ENCODE data around the gene U2AF1L4. TPM values are rescaled to one million over a fixed set of nuclear protein-coding genes. Genes with fewer than 3 reads are reported as not detected.

The U2AF1L4 gene
- total and polyA plus RNA-seq, 4 donors, result 8.8 to 37.7 (median 24.7) TPM

DNA sequence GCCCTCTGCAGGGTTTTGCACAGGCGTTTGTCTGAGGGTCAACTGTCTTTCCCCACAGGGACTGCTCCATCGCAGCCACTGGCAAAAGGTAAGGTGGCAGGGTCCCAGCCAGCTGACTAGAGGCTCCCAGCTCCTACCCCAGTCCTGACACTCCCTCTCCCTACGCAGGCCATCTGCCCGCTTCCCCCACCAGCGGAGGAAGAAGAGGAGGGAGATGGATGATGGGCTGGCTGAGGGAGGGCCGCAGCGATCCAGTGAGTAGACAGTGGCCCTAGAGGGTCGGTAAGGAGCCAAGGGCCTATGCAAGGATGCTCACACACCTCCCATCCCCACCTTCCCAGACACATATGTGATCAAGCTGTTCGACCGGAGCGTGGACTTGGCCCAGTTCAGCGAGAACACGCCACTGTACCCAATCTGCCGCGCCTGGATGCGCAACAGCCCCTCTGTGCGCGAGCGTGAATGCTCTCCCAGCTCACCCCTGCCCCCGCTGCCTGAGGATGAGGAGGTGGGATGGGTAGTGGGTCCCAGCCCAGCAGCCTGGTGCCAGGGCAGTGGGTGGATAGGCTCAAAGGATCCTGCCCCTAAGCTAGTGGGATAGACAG, 7.6 kb upstream of the U2AF1L4 start:
- Histone ChIP-seq H3K4me1 (ENCODE audit: control insufficient read depth, insufficient read depth, low read length) (peaks cover 44% of the 10 kb centered on the region), H3K4me3 (ENCODE audit: low read depth, low read length) (no peak overlapping the region), H3K9me3 (ENCODE audit: control insufficient read depth, insufficient read depth, low read length) (no peaks in the 10 kb centered on the region), H3K27me3 (ENCODE audit: control insufficient read depth, insufficient read depth, low read length) (no peaks in the 10 kb centered on the region), H3K36me3 (ENCODE audit: control insufficient read depth, insufficient read depth, low read length) (peaks cover 57% of the 10 kb centered on the region), H3K27ac (ENCODE audit: low read depth, low read length) (no peak overlapping the region)
- 95% methylated on average over 16 of the region's 20 CpGs for WGBS (ENCODE audit: insufficient coverage)
- DNase-seq (ENCODE audit: low read depth in 4 of 6, low spot score in 6 of 6), result no peak

DNA sequence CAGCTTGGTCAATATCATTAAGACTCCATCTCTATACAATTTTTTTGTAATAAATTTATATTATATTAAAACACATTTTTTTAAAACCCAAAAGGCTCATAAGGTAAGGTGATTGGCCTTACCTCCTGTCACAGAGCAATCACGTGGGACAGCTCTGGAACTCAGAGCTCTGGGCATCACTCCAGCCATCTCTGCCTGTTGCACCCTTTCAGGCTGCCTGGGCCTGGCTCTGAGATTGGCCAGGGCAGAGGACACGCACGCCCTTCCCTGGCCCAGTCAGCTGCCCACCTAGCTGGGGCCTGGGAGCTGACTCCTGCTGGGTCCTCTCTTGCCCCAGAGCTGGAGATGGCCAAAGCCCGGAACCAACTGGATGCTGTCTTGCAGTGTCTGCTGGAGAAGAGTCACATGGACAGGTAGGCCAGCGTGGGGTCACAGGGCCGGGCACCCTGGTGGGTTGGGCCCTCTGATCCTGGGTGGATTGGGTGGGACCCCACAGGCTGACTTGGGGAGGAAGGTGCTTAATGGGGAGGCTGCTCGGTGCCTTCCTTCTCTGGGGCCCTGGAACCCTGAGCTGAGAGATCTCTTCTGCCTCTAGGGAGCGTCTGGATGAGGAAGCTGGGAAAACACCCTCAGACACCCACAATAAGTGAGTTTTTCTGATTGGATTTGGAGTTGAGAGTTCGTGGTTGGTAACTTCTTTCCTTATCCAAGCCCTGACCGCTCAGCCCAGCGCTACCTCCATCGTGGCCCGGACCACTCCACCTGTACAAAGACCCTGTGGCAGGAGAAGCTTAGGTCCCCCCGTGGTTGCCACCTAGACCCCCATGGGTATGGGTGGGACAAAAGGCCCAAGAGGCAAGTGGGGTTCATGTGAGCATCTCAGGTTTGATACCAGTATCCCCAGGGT, 6.9 kb upstream of the U2AF1L4 start:
- H3K27me3 ChIP-seq (ENCODE audit: control insufficient read depth, insufficient read depth, low read length), result no peaks in the 10 kb centered on the region
- H3K9me3 ChIP-seq (ENCODE audit: control insufficient read depth, insufficient read depth, low read length), result no peaks in the 10 kb centered on the region
- H3K27ac ChIP-seq (ENCODE audit: low read depth, low read length), result no peak overlapping the region
- peaks cover 60% of the 10 kb centered on the region for H3K36me3 ChIP-seq (ENCODE audit: control insufficient read depth, insufficient read depth, low read length)
- WGBS (ENCODE audit: insufficient coverage), result 97% methylated on average over 11 of the region's 14 CpGs
- DNase-seq (ENCODE audit: low read depth in 4 of 6, low spot score in 6 of 6), result no peak
- H3K4me3 ChIP-seq (ENCODE audit: low read depth, low read length), result no peak overlapping the region
- H3K4me1 ChIP-seq (ENCODE audit: control insufficient read depth, insufficient read depth, low read length), result peaks cover 40% of the 10 kb centered on the region

DNA sequence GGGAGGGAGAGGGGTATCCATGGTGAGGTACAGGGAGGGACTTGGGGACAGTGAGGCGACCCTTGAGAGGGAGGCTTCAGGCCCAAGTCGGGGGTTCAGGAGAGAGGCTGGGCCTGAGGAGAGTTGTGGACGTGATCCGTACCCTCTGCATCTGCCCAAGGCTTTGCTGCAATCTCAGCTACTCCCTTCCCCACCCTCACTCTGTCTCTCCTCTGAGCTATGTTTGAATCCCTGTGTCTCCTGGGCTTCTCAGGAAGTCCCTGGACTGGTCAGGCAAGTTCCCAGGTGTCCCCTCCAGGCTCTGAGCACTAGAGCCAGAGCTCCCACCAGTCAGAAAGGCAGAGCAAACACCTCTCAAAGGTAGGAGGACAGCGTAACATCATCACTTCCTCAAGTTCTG, 4.9 kb upstream of the U2AF1L4 start:
- H3K9me3 ChIP-seq (ENCODE audit: control insufficient read depth, insufficient read depth, low read length), result no peaks in the 10 kb centered on the region
- peaks cover 35% of the 10 kb centered on the region for H3K4me1 ChIP-seq (ENCODE audit: control insufficient read depth, insufficient read depth, low read length)
- H3K4me3 ChIP-seq (ENCODE audit: low read depth, low read length), result no peak overlapping the region
- no peak overlapping the region for H3K27ac ChIP-seq (ENCODE audit: low read depth, low read length)
- DNase-seq (ENCODE audit: low read depth in 4 of 6, low spot score in 6 of 6), result no peak
- H3K36me3 ChIP-seq (ENCODE audit: control insufficient read depth, insufficient read depth, low read length), result peaks cover 49% of the 10 kb centered on the region
- H3K27me3 ChIP-seq (ENCODE audit: control insufficient read depth, insufficient read depth, low read length), result no peaks in the 10 kb centered on the region
- WGBS (ENCODE audit: insufficient coverage), result 92% methylated on average over 5 of the region's 5 CpGs

DNA sequence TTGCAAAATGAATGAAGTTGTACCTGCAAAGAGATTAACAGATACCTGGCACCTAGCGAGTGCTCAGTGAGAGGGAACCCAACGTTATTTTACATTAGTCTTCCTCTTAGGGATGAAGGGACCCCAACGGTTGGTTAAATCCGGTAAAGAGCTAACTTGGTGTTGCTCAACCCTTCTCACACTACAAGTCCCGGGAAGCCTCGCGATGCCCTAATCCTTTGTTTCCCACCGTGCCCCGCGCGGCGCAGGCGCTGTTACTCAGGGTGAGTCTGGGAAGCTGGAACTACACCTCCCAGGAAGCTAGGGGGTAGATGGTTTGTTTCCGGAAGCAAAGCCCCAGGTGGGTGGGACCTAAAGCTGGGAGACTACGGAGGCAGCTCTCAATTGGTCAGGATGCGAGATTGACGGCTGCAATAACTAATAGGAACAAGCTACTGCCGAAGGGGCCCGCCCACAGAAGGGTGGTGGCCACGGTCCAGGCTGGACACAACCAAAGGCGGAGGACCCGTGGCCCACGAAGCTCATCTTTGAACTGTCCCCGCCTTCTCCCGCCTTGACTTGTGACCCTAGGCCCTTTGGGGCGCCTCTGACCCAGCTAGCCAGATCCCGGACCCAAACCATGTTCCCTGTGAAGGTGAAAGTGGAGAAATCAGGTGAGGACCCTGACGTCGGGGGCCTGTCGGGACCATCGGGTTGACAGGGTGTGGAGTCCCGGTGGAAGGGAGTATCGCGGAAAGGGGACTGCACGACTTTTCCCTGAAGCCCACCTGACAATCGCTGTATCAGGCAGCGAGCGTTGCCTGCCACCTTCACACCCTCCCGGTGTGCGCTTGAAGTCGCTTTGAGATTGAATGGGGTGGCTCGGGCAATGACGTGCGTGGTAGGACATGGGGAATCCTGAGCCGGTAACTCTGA, 3.1 kb upstream of the U2AF1L4 start, which contains the start of gene LIN37:
Gene LIN37 (plus strand): TSS at position 471 of the 915 bp plus-strand sequence. CDS start 149 bp downstream, at position 620.
- DNase-seq (ENCODE audit: low read depth in 4 of 6, low spot score in 6 of 6), result peak; percentile 98 to 100 (median 100)
- H3K9me3 ChIP-seq (ENCODE audit: control insufficient read depth, insufficient read depth, low read length), result no peaks in the 10 kb centered on the region
- H3K27me3 ChIP-seq (ENCODE audit: control insufficient read depth, insufficient read depth, low read length), result no peaks in the 10 kb centered on the region
- under 1% methylated on average over 34 of the region's 45 CpGs for WGBS (ENCODE audit: insufficient coverage)
- peaks cover 41% of the 10 kb centered on the region for H3K36me3 ChIP-seq (ENCODE audit: control insufficient read depth, insufficient read depth, low read length)
- peak within 1 kb of the TSS; percentile 50 for H3K27ac ChIP-seq (ENCODE audit: low read depth, low read length)
- peak within 1 kb of the TSS; percentile 94 for H3K4me3 ChIP-seq (ENCODE audit: low read depth, low read length)
- peaks cover 47% of the 10 kb centered on the region for H3K4me1 ChIP-seq (ENCODE audit: control insufficient read depth, insufficient read depth, low read length)

DNA sequence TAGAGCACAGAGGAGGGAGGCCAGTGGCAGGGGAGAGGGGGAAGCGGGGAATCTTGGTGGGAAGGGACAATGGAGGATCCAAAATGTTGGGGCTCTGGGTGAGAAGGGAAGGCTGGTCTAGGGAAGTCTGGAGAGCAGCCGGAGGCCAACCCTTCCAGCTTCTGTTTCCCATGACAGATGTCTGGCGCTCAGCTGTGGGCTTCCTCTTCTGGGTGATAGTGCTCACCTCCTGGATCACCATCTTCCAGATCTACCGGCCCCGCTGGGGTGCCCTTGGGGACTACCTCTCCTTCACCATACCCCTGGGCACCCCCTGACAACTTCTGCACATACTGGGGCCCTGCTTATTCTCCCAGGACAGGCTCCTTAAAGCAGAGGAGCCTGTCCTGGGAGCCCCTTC, 1.3 kb upstream of the U2AF1L4 start:
- 91% methylated on average over 4 of the region's 5 CpGs for WGBS (ENCODE audit: insufficient coverage)
- Histone ChIP-seq H3K27me3 (ENCODE audit: control insufficient read depth, insufficient read depth, low read length) (no peaks in the 10 kb centered on the region), H3K4me3 (ENCODE audit: low read depth, low read length) (no peak overlapping the region), H3K27ac (ENCODE audit: low read depth, low read length) (no peak overlapping the region), H3K4me1 (ENCODE audit: control insufficient read depth, insufficient read depth, low read length) (peaks cover 49% of the 10 kb centered on the region), H3K36me3 (ENCODE audit: control insufficient read depth, insufficient read depth, low read length) (peaks cover 34% of the 10 kb centered on the region), H3K9me3 (ENCODE audit: control insufficient read depth, insufficient read depth, low read length) (no peaks in the 10 kb centered on the region)
- DNase-seq (ENCODE audit: low read depth in 4 of 6, low spot score in 6 of 6), result no peak

DNA sequence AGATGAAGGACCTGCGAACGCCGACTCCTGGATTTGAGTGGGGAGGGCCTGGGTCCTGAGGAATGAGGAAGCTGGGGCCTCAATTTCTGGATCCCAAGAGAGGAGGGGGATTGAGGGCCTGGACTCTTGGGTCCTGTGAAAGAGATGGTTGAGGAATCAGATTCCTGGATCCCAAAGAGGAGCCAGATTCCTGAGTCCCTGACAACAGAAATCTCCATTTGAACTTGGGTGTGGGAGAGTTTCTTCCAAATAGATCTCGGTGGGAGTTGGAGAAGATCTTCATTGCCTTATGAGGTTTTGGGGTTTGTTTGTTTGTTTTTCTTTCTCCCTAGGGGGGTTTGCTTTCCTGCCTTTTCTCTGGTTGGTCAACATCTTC, 857 bp upstream of the U2AF1L4 start:
- Histone ChIP-seq H3K27me3 (ENCODE audit: control insufficient read depth, insufficient read depth, low read length) (no peaks in the 10 kb centered on the region), H3K36me3 (ENCODE audit: control insufficient read depth, insufficient read depth, low read length) (peaks cover 32% of the 10 kb centered on the region), H3K4me3 (ENCODE audit: low read depth, low read length) (peak overlapping the region; percentile 94), H3K27ac (ENCODE audit: low read depth, low read length) (peak overlapping the region; percentile 86), H3K9me3 (ENCODE audit: control insufficient read depth, insufficient read depth, low read length) (no peaks in the 10 kb centered on the region), H3K4me1 (ENCODE audit: control insufficient read depth, insufficient read depth, low read length) (peaks cover 54% of the 10 kb centered on the region)
- 5% methylated on average over 3 of the region's 4 CpGs for WGBS (ENCODE audit: insufficient coverage)
- no peak for DNase-seq (ENCODE audit: low read depth in 4 of 6, low spot score in 6 of 6)

DNA sequence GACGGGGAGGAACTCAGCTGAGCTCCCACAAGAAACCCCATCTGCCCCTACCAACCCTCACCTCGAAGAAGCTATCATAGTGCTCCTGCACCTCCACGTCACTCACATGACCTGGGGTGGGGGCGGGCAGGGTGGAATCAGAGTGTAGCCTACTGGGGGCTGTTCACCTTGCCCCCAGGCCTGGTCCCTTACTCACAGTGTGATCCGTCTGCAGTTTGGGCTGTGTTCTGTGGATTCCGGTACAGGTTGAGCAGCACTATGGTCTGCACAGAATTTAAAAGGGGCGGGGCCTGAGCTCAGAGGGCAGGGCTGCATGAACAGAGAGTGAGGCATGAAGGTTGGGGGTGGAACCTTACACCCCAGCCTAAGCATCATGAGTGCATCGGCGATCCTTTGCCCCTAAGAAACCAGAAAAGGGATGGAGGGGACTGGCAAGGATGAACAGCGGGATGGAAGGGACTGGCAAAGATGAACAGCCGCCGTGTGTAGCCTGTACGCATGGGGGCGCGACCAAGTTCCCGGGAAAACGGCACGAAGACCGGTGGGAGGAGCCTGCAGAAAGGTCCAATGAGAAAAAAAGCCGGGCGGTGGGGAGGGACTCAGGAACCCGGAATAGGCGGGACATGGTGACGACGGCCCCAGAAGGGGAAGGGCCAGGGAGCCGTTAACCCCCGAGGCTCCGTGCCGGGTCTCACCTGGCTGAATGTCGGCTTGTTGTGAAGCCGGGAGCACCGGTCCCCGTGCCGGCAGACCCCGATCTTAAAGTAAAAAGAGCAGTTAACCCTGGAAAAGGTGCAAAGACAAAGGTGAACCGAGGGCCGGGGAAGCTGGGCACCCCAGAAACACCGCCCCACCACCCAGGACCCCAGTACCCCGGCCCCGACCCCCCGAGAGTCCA, 539 bp downstream of the U2AF1L4 start:
- Histone ChIP-seq H3K4me1 (ENCODE audit: control insufficient read depth, insufficient read depth, low read length) (peaks cover 64% of the 10 kb centered on the region), H3K9me3 (ENCODE audit: control insufficient read depth, insufficient read depth, low read length) (no peaks in the 10 kb centered on the region), H3K27me3 (ENCODE audit: control insufficient read depth, insufficient read depth, low read length) (no peaks in the 10 kb centered on the region), H3K4me3 (ENCODE audit: low read depth, low read length) (peak overlapping the region; percentile 94), H3K36me3 (ENCODE audit: control insufficient read depth, insufficient read depth, low read length) (peaks cover 26% of the 10 kb centered on the region), H3K27ac (ENCODE audit: low read depth, low read length) (peak overlapping the region; percentile 100)
- peak; percentile 82 to 99 (median 94) for DNase-seq (ENCODE audit: low read depth in 4 of 6, low spot score in 6 of 6)
- under 1% methylated on average over 35 of the region's 41 CpGs for WGBS (ENCODE audit: insufficient coverage)

DNA sequence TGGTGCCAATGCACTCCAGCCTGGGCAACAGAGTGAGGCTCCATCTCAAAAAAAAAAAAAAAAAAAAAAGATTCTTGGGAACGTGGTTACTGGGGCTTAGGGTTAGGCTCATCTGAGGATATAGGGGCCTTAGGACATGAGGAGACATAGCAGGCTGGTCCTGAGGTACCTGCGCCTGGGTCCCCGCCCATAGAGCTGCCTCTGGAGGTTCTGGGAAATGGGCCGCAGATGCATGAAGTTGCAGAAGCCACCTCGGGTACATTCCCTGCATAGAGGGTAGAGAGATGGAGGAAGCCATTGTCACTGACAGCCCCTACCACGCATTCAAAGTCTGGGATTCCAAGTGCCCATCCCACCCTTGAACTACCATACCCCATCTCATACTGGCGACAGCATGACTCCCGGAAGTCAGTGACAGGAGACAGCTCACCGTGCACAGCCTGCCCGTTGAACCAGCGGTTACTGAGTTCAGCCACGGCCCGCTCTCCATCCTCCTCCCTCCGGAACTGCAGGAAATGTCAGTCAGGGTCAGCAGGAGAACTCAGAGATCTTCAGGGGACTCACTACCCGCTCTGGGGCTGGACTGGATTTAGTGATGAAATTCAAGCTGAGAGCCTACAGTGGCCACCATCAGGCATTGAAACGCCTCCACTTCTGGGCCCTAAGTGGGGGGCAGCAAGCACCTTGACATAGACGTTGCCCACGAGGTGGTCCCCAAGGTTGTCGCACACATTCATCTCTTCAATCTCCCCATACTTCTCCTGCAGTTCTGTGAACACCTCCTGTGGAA, 1.4 kb downstream of the U2AF1L4 start:
- H3K36me3 ChIP-seq (ENCODE audit: control insufficient read depth, insufficient read depth, low read length), result peaks cover 34% of the 10 kb centered on the region
- WGBS (ENCODE audit: insufficient coverage), result 88% methylated on average over 17 of the region's 19 CpGs
- H3K4me3 ChIP-seq (ENCODE audit: low read depth, low read length), result no peak overlapping the region
- no peaks in the 10 kb centered on the region for H3K9me3 ChIP-seq (ENCODE audit: control insufficient read depth, insufficient read depth, low read length)
- peak overlapping the region; percentile 100 for H3K27ac ChIP-seq (ENCODE audit: low read depth, low read length)
- H3K27me3 ChIP-seq (ENCODE audit: control insufficient read depth, insufficient read depth, low read length), result no peaks in the 10 kb centered on the region
- no peak for DNase-seq (ENCODE audit: low read depth in 4 of 6, low spot score in 6 of 6)
- H3K4me1 ChIP-seq (ENCODE audit: control insufficient read depth, insufficient read depth, low read length), result peaks cover 60% of the 10 kb centered on the region

Data from spinal cord (tissue), 10 donors.